OCI-LY1 (cell line): ENCODE results near the gene GALNT13.

Source experiments
- H2AFZ ChIP-seq: fragments of 200-600 bp; sonication (generic), shearing (Covaris generic); 2 replicates; pipeline ENCODE4 v1.6.0; 2014; ENCODE audit warnings: antibody characterized with exemption, mild to moderate bottlenecking, low read length
- H3F3A ChIP-seq: fragments of 200-600 bp; sonication (generic), shearing (Covaris generic); 2 replicates; pipeline ENCODE4 v1.6.0; 2014; ENCODE audit warnings: mild to moderate bottlenecking, antibody characterized with exemption, low read length, moderate library complexity; ENCODE audit not compliant: insufficient read depth
- H3K27ac ChIP-seq: fragments of 200-600 bp; sonication (generic); 2 replicates; pipeline ENCODE4 v1.5.1; 2014; ENCODE audit warnings: low read length, mixed run types, mild to moderate bottlenecking, low read depth; ENCODE audit not compliant: poor library complexity, severe bottlenecking
- H3K27me3 ChIP-seq: fragments of 200-600 bp; sonication (generic); 2 replicates; pipeline ENCODE4 v1.6.0; 2014; ENCODE audit warnings: antibody characterized with exemption, mild to moderate bottlenecking, low read length, moderate library complexity; ENCODE audit not compliant: insufficient read depth
- H3K36me3 ChIP-seq: fragments of 200-600 bp; sonication (generic); 2 replicates; pipeline ENCODE4 v1.6.1; 2014; ENCODE audit warnings: mild to moderate bottlenecking, antibody characterized with exemption, low read length, moderate library complexity, mixed read lengths; ENCODE audit not compliant: insufficient read depth
- H3K4me1 ChIP-seq: fragments of 200-600 bp; sonication (generic); 2 replicates; pipeline ENCODE4 v1.5.1; 2014; ENCODE audit warnings: mild to moderate bottlenecking, low read length, moderate library complexity; ENCODE audit not compliant: insufficient read depth, severe bottlenecking
- H3K4me2 ChIP-seq: fragments of 200-600 bp; sonication (generic), shearing (Covaris generic); 2 replicates; pipeline ENCODE4 v1.6.1; 2014; ENCODE audit warnings: low read length
- H3K4me3 ChIP-seq: fragments of 200-600 bp; sonication (generic); 2 replicates; pipeline ENCODE4 v1.5.1; 2014; ENCODE audit warnings: low read length, low read depth, mild to moderate bottlenecking, mixed read lengths; ENCODE audit not compliant: poor library complexity, severe bottlenecking
- H3K79me2 ChIP-seq: fragments of 200-600 bp; shearing (Covaris generic); 2 replicates; pipeline ENCODE4 v1.6.1; 2016; ENCODE audit warnings: mixed run types, low read length, mixed read lengths; ENCODE audit not compliant: insufficient read depth
- H3K9ac ChIP-seq: fragments of 200-600 bp; sonication (generic), shearing (Covaris generic); 2 replicates; pipeline ENCODE4 v1.6.1; 2014; ENCODE audit warnings: mild to moderate bottlenecking, low read length, mixed read lengths
- H3K9me2 ChIP-seq: fragments of 200-600 bp; sonication (generic), shearing (Covaris generic); 2 replicates; pipeline ENCODE4 v1.6.1; 2014; ENCODE audit warnings: low read depth, mild to moderate bottlenecking, low read length, mixed read lengths
- H3K9me3 ChIP-seq: fragments of 200-600 bp; shearing (Covaris generic); 2 replicates; pipeline ENCODE4 v1.6.1; 2014; ENCODE audit warnings: low read length, mixed read lengths
- H4K20me1 ChIP-seq: fragments of 200-600 bp; sonication (generic), shearing (Covaris generic); 2 replicates; pipeline ENCODE4 v1.6.0; 2016; ENCODE audit warnings: mild to moderate bottlenecking, low read length; ENCODE audit not compliant: insufficient read depth
- EZH2 ChIP-seq: fragments of 200-600 bp; sonication (generic), shearing (Covaris generic); IDR thresholded peaks from 2 replicates; pipeline ENCODE4 v1.8.0; 2017; ENCODE audit warnings: borderline replicate concordance, mixed run types, mild to moderate bottlenecking, antibody characterized with exemption, low read length, moderate library complexity, mixed read lengths
- TF ChIP-seq, protein P1 (sequence below): fragments of 200-600 bp; sonication (generic), shearing (Covaris generic); IDR thresholded peaks from 2 replicates; pipeline ENCODE4 v1.5.1; 2017; ENCODE audit warnings: mild to moderate bottlenecking, antibody characterized with exemption, low read length, moderate library complexity, mixed read lengths

GALNT13 gene

DNA sequence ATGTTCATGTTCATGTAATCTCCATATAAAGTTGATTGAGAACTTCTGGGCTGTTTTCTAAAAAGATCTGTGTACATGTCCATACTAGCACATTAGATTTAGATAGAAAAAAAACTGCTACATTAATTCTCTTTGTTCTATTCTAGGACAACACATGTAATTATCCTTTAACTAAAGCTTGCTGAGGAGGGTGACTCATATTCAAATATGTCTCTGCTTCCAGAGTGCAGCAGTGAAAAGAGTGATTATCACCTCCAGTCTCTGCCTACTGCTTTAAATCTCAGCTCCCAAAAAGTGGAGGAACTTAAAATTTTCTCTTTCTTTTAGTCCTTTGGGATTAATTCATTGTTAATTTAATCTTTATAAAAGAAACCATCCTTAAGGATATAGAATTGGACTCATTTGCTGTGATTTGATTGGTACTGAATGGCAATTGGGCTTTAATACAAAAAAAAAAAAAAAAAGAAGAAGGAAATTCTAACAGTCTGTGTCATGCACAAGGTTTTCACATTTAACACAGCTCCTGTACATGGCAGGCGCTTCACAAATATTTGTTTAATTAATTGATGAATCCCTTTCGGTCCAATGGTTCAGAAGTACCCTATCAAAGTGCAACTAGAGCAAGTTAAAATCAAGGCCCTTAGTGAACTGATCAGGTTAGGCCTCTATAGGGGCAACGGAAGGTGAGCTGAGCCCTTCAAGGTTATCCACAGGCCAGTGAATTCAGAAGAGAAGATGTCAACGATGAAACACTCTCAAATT is 612.8 kb downstream of the GALNT13 start:
- Histone ChIP-seq H3F3A (no peaks in the 10 kb centered on the region), H3K79me2 (no peaks in the 10 kb centered on the region), H3K4me2 (no peak overlapping the region), H3K27me3 (no peaks in the 10 kb centered on the region), H3K9ac (no peak overlapping the region), H3K36me3 (no peaks in the 10 kb centered on the region), H3K27ac (no peak overlapping the region), H3K4me1 (no peaks in the 10 kb centered on the region), H3K4me3 (no peak overlapping the region), H4K20me1 (no peaks in the 10 kb centered on the region), H3K9me2 (no peaks in the 10 kb centered on the region), H3K9me3 (no peaks in the 10 kb centered on the region), H2AFZ (no peak overlapping the region)
- TF ChIP-seq EZH2, result no peak
- TF ChIP-seq, protein P1, sequence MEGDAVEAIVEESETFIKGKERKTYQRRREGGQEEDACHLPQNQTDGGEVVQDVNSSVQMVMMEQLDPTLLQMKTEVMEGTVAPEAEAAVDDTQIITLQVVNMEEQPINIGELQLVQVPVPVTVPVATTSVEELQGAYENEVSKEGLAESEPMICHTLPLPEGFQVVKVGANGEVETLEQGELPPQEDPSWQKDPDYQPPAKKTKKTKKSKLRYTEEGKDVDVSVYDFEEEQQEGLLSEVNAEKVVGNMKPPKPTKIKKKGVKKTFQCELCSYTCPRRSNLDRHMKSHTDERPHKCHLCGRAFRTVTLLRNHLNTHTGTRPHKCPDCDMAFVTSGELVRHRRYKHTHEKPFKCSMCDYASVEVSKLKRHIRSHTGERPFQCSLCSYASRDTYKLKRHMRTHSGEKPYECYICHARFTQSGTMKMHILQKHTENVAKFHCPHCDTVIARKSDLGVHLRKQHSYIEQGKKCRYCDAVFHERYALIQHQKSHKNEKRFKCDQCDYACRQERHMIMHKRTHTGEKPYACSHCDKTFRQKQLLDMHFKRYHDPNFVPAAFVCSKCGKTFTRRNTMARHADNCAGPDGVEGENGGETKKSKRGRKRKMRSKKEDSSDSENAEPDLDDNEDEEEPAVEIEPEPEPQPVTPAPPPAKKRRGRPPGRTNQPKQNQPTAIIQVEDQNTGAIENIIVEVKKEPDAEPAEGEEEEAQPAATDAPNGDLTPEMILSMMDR, result no peak

DNA sequence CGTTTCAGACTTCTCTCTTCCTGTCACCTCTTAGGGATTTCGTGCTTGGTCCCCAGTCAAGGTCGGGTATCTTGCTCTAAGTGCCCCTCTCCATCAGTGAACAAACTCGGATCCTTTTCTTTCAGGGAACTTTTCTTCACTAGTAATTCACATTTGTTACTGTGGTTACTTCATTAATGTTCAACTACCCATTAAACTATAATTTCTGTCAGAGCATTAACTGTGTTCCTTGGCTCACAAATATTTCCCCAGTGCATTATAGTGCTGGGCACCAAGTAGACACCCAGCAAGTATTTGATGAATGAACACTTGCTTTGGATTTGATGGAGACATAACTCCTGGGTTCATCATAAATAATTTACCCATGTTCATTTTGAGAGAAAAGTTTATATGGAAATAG is 617.1 kb downstream of the GALNT13 start:
- H3K9me3 ChIP-seq, result no peaks in the 10 kb centered on the region
- no peaks in the 10 kb centered on the region for H4K20me1 ChIP-seq
- no peak overlapping the region for H3K27ac ChIP-seq
- H3K4me2 ChIP-seq, result no peak overlapping the region
- H3K36me3 ChIP-seq, result no peaks in the 10 kb centered on the region
- no peaks in the 10 kb centered on the region for H3F3A ChIP-seq
- H3K27me3 ChIP-seq, result no peaks in the 10 kb centered on the region
- H2AFZ ChIP-seq, result no peak overlapping the region
- no peaks in the 10 kb centered on the region for H3K79me2 ChIP-seq
- TF ChIP-seq, protein P1, result no peak
- TF ChIP-seq EZH2, result no peak
- H3K9me2 ChIP-seq, result no peaks in the 10 kb centered on the region
- no peak overlapping the region for H3K9ac ChIP-seq
- no peak overlapping the region for H3K4me3 ChIP-seq
- H3K4me1 ChIP-seq, result no peaks in the 10 kb centered on the region

DNA sequence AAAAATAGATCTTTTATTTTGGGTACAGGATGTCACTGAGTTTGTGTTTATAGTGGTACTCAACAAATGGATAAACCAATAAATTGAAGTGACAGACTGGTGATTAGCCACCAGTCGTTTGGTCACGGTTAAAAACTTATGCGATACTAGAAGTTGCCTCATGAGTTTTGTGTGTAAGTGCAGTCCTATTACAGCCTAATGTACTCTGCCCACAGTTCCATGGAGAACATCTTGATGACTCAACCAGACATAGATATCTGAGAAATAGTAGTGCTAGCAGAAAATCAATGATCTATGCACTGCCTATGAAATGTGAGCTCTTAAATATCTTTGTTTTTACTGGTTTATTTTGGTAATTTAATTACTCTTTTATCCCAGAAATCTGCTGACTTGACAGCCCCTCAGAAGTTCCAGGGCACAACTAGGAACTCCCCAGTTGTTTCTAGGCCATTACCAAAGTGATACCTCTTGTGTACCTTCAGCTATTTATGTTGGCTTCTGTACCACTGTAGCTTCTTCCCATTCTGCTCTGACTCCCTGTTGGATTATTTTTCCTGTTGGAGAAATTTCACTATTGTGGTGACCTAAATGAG is 617.6 kb downstream of the GALNT13 start:
- no peaks in the 10 kb centered on the region for H3K79me2 ChIP-seq
- H3F3A ChIP-seq, result no peaks in the 10 kb centered on the region
- no peak for TF ChIP-seq EZH2
- TF ChIP-seq, protein P1, result no peak
- no peak overlapping the region for H2AFZ ChIP-seq
- H3K36me3 ChIP-seq, result no peaks in the 10 kb centered on the region
- no peaks in the 10 kb centered on the region for H3K27me3 ChIP-seq
- no peak overlapping the region for H3K4me2 ChIP-seq
- no peaks in the 10 kb centered on the region for H3K9me2 ChIP-seq
- no peak overlapping the region for H3K9ac ChIP-seq
- no peaks in the 10 kb centered on the region for H3K9me3 ChIP-seq
- H3K4me1 ChIP-seq, result no peaks in the 10 kb centered on the region
- no peak overlapping the region for H3K4me3 ChIP-seq
- H4K20me1 ChIP-seq, result no peaks in the 10 kb centered on the region
- H3K27ac ChIP-seq, result no peak overlapping the region
